Measurements from ENCODE around the gene PDE1A.

The PDE1A gene

GRCh38 chr2:182345384-182345783 is 81.5 kb downstream of the PDE1A start:
- H3K27me3 ChIP-seq (ENCODE audit: control insufficient read depth, insufficient read depth, low read length) = no peaks in the 10 kb centered on the region
- H3K4me3 ChIP-seq (ENCODE audit: low read depth, low read length) = no peak overlapping the region
- H3K36me3 ChIP-seq (ENCODE audit: control insufficient read depth, insufficient read depth, low read length) = no peaks in the 10 kb centered on the region
- H3K9ac ChIP-seq = no peak overlapping the region
- no peaks in the 10 kb centered on the region for H3K9me3 ChIP-seq (ENCODE audit: control insufficient read depth, low read length)
- no peak for TF ChIP-seq CTCF (IDR thresholded peaks at IDR 0.05)
- H3K4me1 ChIP-seq = no peaks in the 10 kb centered on the region
- no peak overlapping the region for H3K4me2 ChIP-seq (ENCODE audit: low read length)
- no peak overlapping the region for H3K27ac ChIP-seq
- no peak overlapping the region for H2AFZ ChIP-seq
- no peaks in the 10 kb centered on the region for H3K79me2 ChIP-seq

GRCh38 chr2:182330451-182331305 is 96.2 kb downstream of the PDE1A start:
- Histone ChIP-seq H3K27me3 (ENCODE audit: control insufficient read depth, insufficient read depth, low read length) (no peaks in the 10 kb centered on the region), H3K27ac (no peak overlapping the region), H3K4me3 (ENCODE audit: low read depth, low read length) (no peak overlapping the region), H3K79me2 (no peaks in the 10 kb centered on the region), H3K4me1 (no peaks in the 10 kb centered on the region), H2AFZ (no peak overlapping the region), H3K4me2 (ENCODE audit: low read length) (no peak overlapping the region), H3K9me3 (ENCODE audit: control insufficient read depth, low read length) (no peaks in the 10 kb centered on the region), H3K36me3 (ENCODE audit: control insufficient read depth, insufficient read depth, low read length) (no peaks in the 10 kb centered on the region), H3K9ac (no peak overlapping the region)
- no peak for TF ChIP-seq CTCF (IDR thresholded peaks at IDR 0.05)

GRCh38 chr2:182324665-182325064 is 102.2 kb downstream of the PDE1A start:
- H3K79me2 ChIP-seq = no peaks in the 10 kb centered on the region
- no peak overlapping the region for H2AFZ ChIP-seq
- H3K9ac ChIP-seq = no peak overlapping the region
- H3K27ac ChIP-seq = no peak overlapping the region
- no peak for TF ChIP-seq CTCF (IDR thresholded peaks at IDR 0.05)
- no peak overlapping the region for H3K4me2 ChIP-seq (ENCODE audit: low read length)
- H3K9me3 ChIP-seq (ENCODE audit: control insufficient read depth, low read length) = no peaks in the 10 kb centered on the region
- H3K27me3 ChIP-seq (ENCODE audit: control insufficient read depth, insufficient read depth, low read length) = no peaks in the 10 kb centered on the region
- H3K4me3 ChIP-seq (ENCODE audit: low read depth, low read length) = no peak overlapping the region
- H3K4me1 ChIP-seq = no peaks in the 10 kb centered on the region
- no peaks in the 10 kb centered on the region for H3K36me3 ChIP-seq (ENCODE audit: control insufficient read depth, insufficient read depth, low read length)

GRCh38 chr2:182321096-182321495 is 105.7 kb downstream of the PDE1A start:
- H3K36me3 ChIP-seq (ENCODE audit: control insufficient read depth, insufficient read depth, low read length) = no peaks in the 10 kb centered on the region
- H2AFZ ChIP-seq = no peak overlapping the region
- no peak overlapping the region for H3K4me2 ChIP-seq (ENCODE audit: low read length)
- no peak for TF ChIP-seq CTCF (IDR thresholded peaks at IDR 0.05)
- H3K9ac ChIP-seq = no peak overlapping the region
- no peaks in the 10 kb centered on the region for H3K9me3 ChIP-seq (ENCODE audit: control insufficient read depth, low read length)
- H3K27ac ChIP-seq = no peak overlapping the region
- H3K27me3 ChIP-seq (ENCODE audit: control insufficient read depth, insufficient read depth, low read length) = no peaks in the 10 kb centered on the region
- no peaks in the 10 kb centered on the region for H3K79me2 ChIP-seq
- no peaks in the 10 kb centered on the region for H3K4me1 ChIP-seq
- H3K4me3 ChIP-seq (ENCODE audit: low read depth, low read length) = no peak overlapping the region

Data from parathyroid adenoma (tissue), 2 donors.